Neural crest cell (in vitro differentiated cells): Measurements from ENCODE around the gene CUTC. TPM values are rescaled to one million over a fixed set of nuclear protein-coding genes. Genes with fewer than 3 reads are reported as not detected.

ENCODE experiments used
- DNase-seq: peaks from one replicate; pipeline ENCODE4 v3.0.0; 2021; ENCODE audit warnings: low read depth, mixed read lengths, low spot score
- H3K27ac Mint-ChIP-seq: one replicate; pipeline ENCODE4 v1.8.0; 2021; ENCODE audit warnings: mild to moderate bottlenecking, mixed read lengths; ENCODE audit not compliant: unreplicated experiment
- H3K27me3 Mint-ChIP-seq: 2 replicates; pipeline ENCODE4 v1.8.0; 2021; ENCODE audit warnings: low read depth, mild to moderate bottlenecking, mixed read lengths
- H3K36me3 Mint-ChIP-seq: 2 replicates; pipeline ENCODE4 v1.8.0; 2021; ENCODE audit warnings: low read depth, mild to moderate bottlenecking, mixed read lengths
- H3K4me1 Mint-ChIP-seq: 2 replicates; pipeline ENCODE4 v1.8.0; 2021; ENCODE audit warnings: mixed read lengths
- H3K4me3 Mint-ChIP-seq: one replicate; pipeline ENCODE4 v1.8.0; 2021; ENCODE audit warnings: mild to moderate bottlenecking, mixed read lengths
- H3K9me3 Mint-ChIP-seq: 2 replicates; pipeline ENCODE4 v1.8.0; 2021; ENCODE audit warnings: mixed read lengths
- total RNA-seq: library from RNA; stranded (reverse); gene quantifications from 2 replicates; pipeline ENCODE4 v1.2.1, GENCODE V29; 2021
- TF ChIP-seq, protein P1 (sequence below): fragments of 200-600 bp; sonication (generic); conservative IDR thresholded peaks from 2 replicates; pipeline ENCODE4 v1.5.0; 2021; ENCODE audit warnings: antibody characterized with exemption, mild to moderate bottlenecking

CUTC gene
- total RNA-seq, 1 donor from 2014 or later: 17.9 TPM

DNA sequence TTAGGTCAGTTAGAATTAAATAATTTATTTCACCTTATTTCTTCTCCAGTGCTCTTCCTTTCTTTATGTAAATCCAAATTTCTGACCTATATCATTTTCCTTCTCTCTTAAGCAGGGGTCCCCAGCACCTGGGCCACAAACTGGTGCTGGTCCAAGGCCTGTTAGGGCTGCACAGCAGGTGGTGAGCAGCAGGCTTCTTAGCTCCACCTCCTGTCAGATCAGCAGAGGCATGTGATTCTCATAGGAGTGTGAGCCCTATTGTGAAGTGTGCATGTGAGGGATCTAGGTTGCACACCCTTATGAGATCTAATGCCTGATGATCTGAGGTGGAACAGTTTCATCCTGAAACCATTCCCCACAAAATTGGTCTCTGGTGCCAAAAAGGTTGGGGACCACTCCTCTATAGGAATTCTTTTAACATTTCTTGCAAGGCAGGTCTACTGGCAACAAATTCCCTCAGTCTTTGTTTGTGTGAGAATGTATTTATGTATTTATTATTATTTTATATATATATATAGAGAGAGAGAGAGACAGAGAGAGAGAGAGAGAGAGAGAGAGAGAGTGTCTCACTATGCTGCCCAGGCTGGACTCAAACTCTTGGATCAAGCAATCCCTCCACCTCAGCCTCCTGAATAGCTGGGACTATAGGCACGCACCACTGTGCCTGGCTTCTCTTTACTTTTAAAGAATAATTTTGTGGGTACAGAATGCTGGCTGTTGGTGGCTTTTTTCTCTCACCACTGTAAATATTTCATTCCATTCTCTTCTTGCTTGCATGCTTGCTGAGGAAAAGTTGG, 46.1 kb downstream of the CUTC start:
- H3K4me1 Mint-ChIP-seq: peaks cover 46% of the 10 kb centered on the region
- H3K36me3 Mint-ChIP-seq: no peaks in the 10 kb centered on the region
- no peak for DNase-seq
- H3K4me3 Mint-ChIP-seq: no peak overlapping the region
- no peaks in the 10 kb centered on the region for H3K27me3 Mint-ChIP-seq
- TF ChIP-seq, protein P1, sequence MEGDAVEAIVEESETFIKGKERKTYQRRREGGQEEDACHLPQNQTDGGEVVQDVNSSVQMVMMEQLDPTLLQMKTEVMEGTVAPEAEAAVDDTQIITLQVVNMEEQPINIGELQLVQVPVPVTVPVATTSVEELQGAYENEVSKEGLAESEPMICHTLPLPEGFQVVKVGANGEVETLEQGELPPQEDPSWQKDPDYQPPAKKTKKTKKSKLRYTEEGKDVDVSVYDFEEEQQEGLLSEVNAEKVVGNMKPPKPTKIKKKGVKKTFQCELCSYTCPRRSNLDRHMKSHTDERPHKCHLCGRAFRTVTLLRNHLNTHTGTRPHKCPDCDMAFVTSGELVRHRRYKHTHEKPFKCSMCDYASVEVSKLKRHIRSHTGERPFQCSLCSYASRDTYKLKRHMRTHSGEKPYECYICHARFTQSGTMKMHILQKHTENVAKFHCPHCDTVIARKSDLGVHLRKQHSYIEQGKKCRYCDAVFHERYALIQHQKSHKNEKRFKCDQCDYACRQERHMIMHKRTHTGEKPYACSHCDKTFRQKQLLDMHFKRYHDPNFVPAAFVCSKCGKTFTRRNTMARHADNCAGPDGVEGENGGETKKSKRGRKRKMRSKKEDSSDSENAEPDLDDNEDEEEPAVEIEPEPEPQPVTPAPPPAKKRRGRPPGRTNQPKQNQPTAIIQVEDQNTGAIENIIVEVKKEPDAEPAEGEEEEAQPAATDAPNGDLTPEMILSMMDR: no peak
- no peak overlapping the region for H3K27ac Mint-ChIP-seq
- H3K9me3 Mint-ChIP-seq: no peaks in the 10 kb centered on the region

GRCh38 chr10:99779335-99779734, 47.3 kb downstream of the CUTC start:
- no peak for DNase-seq
- TF ChIP-seq, protein P1: no peak
- no peaks in the 10 kb centered on the region for H3K27me3 Mint-ChIP-seq
- no peaks in the 10 kb centered on the region for H3K9me3 Mint-ChIP-seq
- H3K4me3 Mint-ChIP-seq: peak overlapping the region; percentile 10
- peaks cover 47% of the 10 kb centered on the region for H3K4me1 Mint-ChIP-seq
- no peaks in the 10 kb centered on the region for H3K36me3 Mint-ChIP-seq
- peak overlapping the region; percentile 65 for H3K27ac Mint-ChIP-seq

DNA sequence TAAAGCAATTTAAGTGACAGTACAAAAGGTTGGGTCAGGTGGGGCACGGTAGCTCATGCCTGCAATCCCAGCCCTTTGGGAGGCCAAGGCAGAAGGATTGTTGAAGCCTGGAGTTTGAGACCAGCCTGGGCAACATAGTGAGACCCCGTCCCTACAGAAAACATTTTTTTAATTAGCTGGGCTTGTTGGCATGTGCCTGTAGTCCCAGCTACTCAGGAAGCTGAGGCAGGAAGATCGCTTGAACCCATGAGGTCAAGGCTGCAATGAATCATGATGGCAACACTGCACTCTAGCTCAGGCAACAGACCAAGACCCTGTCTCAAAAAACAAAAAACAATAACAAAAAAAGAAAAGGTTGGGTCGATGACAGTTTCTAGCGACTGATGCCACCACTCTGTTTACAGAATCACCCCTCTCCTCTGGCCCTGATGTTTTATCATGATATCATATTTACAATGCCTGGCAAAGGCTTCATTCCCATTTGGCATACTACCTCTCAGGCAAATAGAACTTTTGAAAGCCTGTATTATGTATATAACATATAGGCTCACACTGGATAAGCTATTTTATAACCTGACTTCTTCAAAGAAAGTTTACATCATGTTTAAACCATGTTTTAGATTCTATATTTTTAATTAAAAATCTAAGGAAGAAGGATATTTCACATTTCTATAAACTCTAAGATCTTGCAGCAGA, 49.8 kb downstream of the CUTC start:
- H3K36me3 Mint-ChIP-seq: no peaks in the 10 kb centered on the region
- no peaks in the 10 kb centered on the region for H3K9me3 Mint-ChIP-seq
- no peaks in the 10 kb centered on the region for H3K27me3 Mint-ChIP-seq
- peak overlapping the region; percentile 17 for H3K4me3 Mint-ChIP-seq
- DNase-seq: no peak
- no peak overlapping the region for H3K27ac Mint-ChIP-seq
- H3K4me1 Mint-ChIP-seq: peaks cover 47% of the 10 kb centered on the region
- TF ChIP-seq, protein P1: no peak

DNA sequence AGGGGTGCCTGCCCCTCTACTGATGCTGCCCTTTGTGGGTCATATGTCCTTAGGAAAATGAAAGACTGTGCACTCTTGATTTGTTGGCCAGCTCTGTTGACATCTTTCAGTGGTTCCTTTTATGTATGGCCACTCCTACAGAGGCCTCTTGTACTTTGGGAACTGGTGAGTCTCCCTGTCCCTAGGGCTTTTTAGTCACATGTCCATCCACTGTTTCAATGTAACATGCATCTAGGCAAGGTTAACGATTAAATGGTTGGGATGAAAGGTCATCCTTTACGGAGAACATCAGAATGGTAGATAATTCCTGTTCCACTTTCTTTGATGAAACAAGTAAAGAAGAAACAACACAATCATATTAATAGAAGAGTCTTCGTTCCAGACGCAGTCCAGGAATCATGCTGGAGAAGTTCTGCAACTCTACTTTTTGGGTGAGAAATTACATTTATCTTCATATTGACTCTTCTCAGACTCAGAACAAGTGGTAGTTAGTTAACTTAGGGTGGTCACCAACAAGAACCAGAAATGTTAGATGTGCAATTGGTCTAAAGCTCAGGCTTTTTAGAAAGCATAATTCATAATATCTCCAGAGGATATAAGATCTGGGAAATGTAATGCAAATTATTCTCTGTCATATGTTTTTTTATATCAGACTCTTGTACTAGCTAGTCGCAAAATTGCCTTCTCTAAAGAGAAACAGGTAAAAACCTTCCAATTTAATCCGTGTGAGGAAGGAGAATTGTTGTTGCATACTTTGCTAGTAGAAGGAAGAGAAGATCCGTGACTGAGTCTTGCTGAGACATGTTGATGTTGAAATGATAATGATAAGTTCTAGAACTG, 50.6 kb downstream of the CUTC start, which contains the start of gene ABCC2:
TSS of gene ABCC2 (plus strand) at position 194 of the 840 bp plus-strand sequence. CDS start at position 399, 205 bp downstream.
- TF ChIP-seq, protein P1: no peak
- no peak for DNase-seq
- peaks cover 3% of the 10 kb centered on the region for H3K9me3 Mint-ChIP-seq
- no peaks in the 10 kb centered on the region for H3K27me3 Mint-ChIP-seq
- no peaks in the 10 kb centered on the region for H3K36me3 Mint-ChIP-seq
- no peak within 1 kb of the TSS for H3K27ac Mint-ChIP-seq
- peak within 1 kb of the TSS; percentile 17 for H3K4me3 Mint-ChIP-seq
- H3K4me1 Mint-ChIP-seq: peaks cover 47% of the 10 kb centered on the region

GRCh38 chr10:99784016-99784726, 52.1 kb downstream of the CUTC start:
- Mint-ChIP-seq H3K36me3 (no peaks in the 10 kb centered on the region), H3K9me3 (peaks cover 3% of the 10 kb centered on the region), H3K4me1 (peaks cover 36% of the 10 kb centered on the region), H3K27ac (peak overlapping the region; percentile 13), H3K27me3 (no peaks in the 10 kb centered on the region), H3K4me3 (no peak overlapping the region)
- TF ChIP-seq, protein P1: no peak
- no peak for DNase-seq
